ENCODE results near the gene C6orf136.
"Not testable (repeated sequence)": the region's sequence is repeated elsewhere in the genome, so short reads cannot be mapped to it uniquely, and the experiment has no call there.

C6orf136 gene

DNA sequence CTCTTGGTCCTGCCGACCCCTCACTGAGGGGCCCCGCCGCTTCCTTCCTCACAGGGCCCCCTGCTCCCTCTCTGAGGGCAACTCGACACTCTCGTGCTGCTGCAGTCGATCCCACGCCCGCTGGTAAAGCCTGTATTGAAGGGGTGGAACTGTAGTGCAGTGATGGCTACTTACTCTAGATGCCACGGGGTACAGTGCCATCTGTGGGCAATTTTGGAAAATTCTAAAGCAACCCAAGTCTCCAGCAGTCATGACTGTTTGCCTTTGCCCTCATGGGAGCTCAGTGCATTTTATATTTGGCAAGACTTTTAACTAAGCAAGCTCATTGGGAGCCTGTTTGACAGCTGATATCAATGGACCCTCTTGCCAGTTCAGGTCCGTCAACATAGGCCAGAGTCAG, 6.5 kb upstream of the C6orf136 start:
- Mint-ChIP-seq H3K36me3 (peaks cover 30% of the 10 kb centered on the region), H3K4me3 (no peak overlapping the region), H3K9me3 (no peaks in the 10 kb centered on the region), H3K27ac (no peak overlapping the region), H3K4me1 (peaks cover 6% of the 10 kb centered on the region)
- no peak for DNase-seq (ENCODE audit: low spot score in 2 of 2)
- ATAC-seq = no peak

DNA sequence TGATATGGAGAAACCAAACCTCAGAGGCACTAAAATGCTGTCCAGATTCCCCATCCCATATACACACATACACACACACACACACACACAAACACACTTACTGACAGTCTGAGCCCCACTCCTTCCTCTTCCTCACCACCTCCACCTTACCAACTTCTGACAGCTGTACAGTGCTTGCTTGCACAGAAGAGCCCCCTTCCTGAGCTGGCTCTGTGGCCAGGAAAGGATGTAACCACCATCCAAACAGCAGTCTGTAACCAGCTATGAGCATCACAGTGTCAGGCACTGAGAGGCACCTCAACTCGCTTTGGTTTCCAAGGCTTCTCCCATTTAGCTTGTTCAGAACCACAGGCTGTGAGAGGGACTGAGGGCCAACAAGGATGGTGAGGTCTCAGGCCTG, 5.9 kb upstream of the C6orf136 start:
- DNase-seq (ENCODE audit: low spot score in 2 of 2) = no peak
- Mint-ChIP-seq H3K27ac (peak overlapping the region; percentile 56), H3K4me3 (no peak overlapping the region)

DNA sequence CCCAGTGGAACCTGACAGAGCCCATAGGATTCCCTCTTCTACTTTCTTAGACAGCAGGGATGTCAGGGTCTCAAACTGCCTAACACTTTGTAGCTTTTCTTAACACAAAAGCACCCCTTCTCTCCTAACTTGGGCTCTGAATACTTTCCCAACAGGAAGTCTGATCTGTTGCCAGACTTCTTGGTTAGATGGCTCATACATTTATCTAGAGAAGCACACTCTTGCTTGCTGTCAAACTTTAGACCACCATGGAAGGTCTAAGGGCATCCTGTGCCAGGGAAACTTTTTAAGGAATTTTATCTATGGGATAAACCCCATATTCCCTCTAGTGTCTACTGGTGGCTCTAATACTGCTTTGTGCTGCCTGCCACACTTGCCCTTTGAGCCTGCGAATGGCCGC, 3.3 kb upstream of the C6orf136 start:
- peaks cover 38% of the 10 kb centered on the region for H3K36me3 Mint-ChIP-seq
- no peaks in the 10 kb centered on the region for H3K9me3 Mint-ChIP-seq
- no peak for ATAC-seq
- peaks cover 23% of the 10 kb centered on the region for H3K4me1 Mint-ChIP-seq
- no peak for DNase-seq (ENCODE audit: low spot score in 2 of 2)
- peak overlapping the region; percentile 81 for H3K27ac Mint-ChIP-seq
- no peak overlapping the region for H3K4me3 Mint-ChIP-seq

More for the DNA sequence above, 5.9 kb upstream of the C6orf136 start:
- ATAC-seq = no peak
- Mint-ChIP-seq H3K4me1 (peaks cover 12% of the 10 kb centered on the region), H3K9me3 (no peaks in the 10 kb centered on the region), H3K36me3 (peaks cover 35% of the 10 kb centered on the region)

DNA sequence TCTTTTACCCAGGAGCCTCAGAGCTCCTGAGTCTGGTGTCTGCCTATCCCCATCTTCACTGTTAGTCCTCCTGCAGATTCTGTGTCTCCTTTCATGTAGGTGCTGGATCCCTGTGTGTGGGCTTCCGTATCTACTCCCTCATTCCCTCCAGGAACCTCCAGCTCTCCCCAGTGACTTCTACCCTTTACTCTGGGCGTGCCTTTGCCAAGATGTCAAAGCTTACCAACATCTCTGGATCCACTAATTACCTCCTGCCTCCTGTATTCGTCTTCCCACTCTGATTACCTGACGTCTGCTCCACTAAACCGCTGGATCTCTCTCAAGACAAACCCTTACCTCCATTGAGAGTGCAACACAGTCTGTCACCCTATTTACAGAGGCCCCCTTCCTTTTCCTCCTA, 2.2 kb upstream of the C6orf136 start:
- no peak overlapping the region for H3K27ac Mint-ChIP-seq
- H3K9me3 Mint-ChIP-seq = no peaks in the 10 kb centered on the region
- H3K4me3 Mint-ChIP-seq = no peak overlapping the region
- H3K36me3 Mint-ChIP-seq = peaks cover 42% of the 10 kb centered on the region
- DNase-seq (ENCODE audit: low spot score in 2 of 2) (no peak), ATAC-seq (no peak)
- peaks cover 23% of the 10 kb centered on the region for H3K4me1 Mint-ChIP-seq

DNA sequence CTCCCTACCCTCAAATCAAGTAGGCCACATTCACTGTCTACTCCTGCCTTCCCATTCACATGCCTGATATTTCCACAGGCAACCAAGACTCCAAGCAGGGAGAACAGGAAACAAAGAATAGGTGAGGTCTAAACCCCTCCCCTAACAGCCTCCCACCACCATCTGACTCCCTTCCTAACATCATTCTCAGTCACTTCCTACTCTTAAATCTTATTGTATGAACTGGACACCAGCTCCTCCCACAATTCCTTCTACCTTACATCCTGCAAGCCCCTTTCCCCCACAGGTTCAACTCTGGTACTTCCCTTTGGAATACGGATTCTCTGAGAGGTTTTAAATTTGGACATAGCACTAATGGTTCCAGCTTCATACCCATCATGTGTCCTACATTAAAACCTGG, 944 bp upstream of the C6orf136 start:
- peaks cover 52% of the 10 kb centered on the region for H3K36me3 Mint-ChIP-seq
- no peak for DNase-seq (ENCODE audit: low spot score in 2 of 2)
- H3K27ac Mint-ChIP-seq = peak overlapping the region; percentile 89
- peaks cover 21% of the 10 kb centered on the region for H3K4me1 Mint-ChIP-seq
- no peak for ATAC-seq
- peak overlapping the region; percentile 75 for H3K4me3 Mint-ChIP-seq
- H3K9me3 Mint-ChIP-seq = no peaks in the 10 kb centered on the region

DNA sequence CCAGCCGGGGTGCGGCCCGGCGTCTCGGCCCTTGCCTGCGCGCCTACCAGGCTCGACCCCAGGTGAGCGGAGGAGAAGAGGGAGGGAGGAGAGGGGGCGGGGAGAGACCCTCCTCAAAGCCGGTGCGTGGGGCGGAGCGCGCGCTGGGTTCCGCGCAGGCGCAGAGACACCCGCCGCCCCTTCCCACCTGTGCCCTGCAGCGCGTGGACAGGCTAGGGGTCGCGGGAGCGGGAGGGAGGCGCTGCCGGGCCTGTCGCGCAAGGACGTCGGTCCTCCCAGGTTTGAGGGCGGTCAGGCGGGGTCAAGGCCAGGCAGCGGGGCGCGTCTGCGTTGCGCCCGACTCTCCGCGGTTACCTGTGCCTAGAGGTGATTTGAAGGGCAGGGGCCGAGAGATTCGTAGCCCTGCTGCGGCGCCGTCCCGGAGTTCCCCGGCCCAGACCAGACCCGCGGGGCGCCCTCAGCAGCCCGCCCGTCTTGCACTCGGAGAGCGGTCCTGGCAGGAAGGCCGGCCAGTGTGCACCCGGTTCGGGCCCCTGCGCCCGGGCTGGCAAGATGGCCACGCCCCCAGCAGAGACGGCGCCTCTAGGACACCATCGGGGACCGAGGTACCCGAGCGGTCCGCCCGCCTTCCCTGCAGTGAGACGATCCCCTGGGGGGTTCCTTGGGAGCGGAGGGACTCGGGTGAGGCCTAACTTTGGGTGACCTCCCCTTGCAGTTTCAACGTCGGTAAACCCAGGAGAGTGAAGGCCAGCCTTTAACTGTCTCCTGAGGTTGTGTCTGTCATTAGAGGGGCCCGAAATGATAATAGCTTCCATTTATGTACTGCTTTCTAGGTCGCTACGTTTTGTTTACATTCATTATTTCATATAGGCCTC, 546 bp downstream of the C6orf136 start:
- Mint-ChIP-seq H3K36me3 (peaks cover 63% of the 10 kb centered on the region), H3K4me3 (peak overlapping the region; percentile 75), H3K9me3 (no peaks in the 10 kb centered on the region), H3K4me1 (peaks cover 18% of the 10 kb centered on the region), H3K27ac (peak overlapping the region; percentile 89)
- ATAC-seq = peak; percentile 85
- DNase-seq (ENCODE audit: low spot score in 2 of 2) = peak; percentile 60 to 92

DNA sequence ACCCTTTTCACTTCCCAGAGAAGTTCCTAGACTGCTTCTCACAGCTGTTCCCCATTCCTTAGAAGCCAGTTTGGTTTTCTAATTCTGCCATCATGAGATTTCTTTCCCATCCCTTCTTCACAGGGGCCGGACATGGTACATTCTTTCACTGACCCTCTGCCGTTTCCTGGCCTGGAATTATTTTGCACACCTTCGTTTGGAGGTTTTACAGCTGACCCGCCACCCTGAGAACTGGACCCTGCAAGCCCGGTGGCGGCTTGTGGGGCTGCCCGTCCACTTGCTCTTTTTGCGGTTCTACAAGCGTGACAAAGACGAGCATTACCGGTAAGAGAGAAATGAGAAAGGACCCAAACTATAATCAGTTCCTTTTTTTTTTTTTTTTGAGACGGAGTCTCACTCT, 4.2 kb downstream of the C6orf136 start:
- DNase-seq (ENCODE audit: low spot score in 2 of 2) (no peak), ATAC-seq (no peak)
- no peak overlapping the region for H3K4me3 Mint-ChIP-seq
- peaks cover 79% of the 10 kb centered on the region for H3K36me3 Mint-ChIP-seq
- H3K27ac Mint-ChIP-seq = peak overlapping the region; percentile 32
- no peaks in the 10 kb centered on the region for H3K9me3 Mint-ChIP-seq
- peaks cover 11% of the 10 kb centered on the region for H3K4me1 Mint-ChIP-seq

DNA sequence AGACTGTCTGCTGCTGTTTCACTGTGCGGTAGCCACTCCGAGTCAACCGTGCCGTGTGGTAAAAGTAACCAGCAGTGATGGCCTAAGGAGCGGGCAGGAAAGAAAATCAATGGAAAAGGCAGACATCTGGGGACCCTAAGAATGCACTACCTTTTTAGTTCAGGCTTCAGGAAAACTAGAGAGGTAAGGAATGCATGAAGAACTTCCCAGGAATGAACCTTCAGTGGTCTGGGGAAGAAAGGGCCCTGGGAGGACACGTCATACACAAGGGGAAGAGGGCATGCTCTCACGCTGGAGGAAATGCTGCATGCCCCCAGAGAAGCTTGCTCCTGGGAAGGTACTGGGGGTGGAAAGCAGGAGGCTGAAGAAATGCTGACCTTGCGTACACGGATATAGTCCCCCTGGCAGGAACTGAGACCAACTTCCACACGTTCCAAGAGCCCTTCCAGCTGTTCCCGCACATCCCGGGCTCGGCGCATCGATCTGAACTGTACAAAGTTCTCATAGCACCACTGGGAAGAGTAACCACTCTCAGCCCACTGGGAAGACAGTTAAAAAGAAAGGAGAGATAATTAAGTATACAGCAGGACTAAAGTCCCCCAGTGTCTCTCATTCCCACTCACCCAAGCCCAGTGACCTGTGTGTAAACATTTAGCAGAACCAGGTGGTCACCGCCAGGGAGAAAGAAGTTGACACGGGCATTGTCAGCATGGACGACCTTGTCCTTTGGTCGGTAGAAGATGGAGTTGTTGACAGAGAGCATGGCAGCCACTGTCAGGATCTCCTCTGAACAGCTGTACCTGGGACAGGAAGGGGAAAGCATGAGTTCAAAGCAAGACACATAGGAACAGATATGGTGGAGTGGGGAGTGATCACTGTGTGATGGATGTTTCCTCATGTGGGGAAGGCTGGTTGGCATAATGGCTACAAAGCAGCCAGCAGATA, 8.1 kb downstream of the C6orf136 start:
- H3K9me3 Mint-ChIP-seq = no peaks in the 10 kb centered on the region
- no peaks in the 10 kb centered on the region for H3K4me1 Mint-ChIP-seq
- peaks cover 99% of the 10 kb centered on the region for H3K36me3 Mint-ChIP-seq
- no peak for ATAC-seq
- no peak overlapping the region for H3K4me3 Mint-ChIP-seq
- no peak overlapping the region for H3K27ac Mint-ChIP-seq
- no peak for DNase-seq (ENCODE audit: low spot score in 2 of 2)

DNA sequence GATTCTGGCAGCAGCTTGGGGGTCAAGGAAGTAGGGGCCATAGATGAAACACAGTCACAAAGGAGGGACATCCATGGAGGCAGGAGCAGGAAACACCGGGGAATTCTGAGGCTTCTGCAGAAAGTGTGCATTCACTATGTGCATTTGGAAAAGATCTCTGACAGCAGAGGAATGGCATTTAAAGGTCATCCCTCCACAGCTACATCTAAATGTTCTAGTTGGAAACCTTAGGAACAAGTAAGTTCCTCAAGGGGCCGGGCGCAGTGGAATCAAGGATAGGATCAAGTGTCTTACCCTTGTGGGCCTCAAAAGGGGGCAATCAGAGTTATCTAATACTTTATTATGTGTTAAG, 8.8 kb downstream of the C6orf136 start:
- no peak overlapping the region for H3K27ac Mint-ChIP-seq
- peaks cover 99% of the 10 kb centered on the region for H3K36me3 Mint-ChIP-seq
- no peaks in the 10 kb centered on the region for H3K4me1 Mint-ChIP-seq
- ATAC-seq (no peak), DNase-seq (ENCODE audit: low spot score in 2 of 2) (no peak)
- H3K4me3 Mint-ChIP-seq = no peak overlapping the region
- no peaks in the 10 kb centered on the region for H3K9me3 Mint-ChIP-seq

DNA sequence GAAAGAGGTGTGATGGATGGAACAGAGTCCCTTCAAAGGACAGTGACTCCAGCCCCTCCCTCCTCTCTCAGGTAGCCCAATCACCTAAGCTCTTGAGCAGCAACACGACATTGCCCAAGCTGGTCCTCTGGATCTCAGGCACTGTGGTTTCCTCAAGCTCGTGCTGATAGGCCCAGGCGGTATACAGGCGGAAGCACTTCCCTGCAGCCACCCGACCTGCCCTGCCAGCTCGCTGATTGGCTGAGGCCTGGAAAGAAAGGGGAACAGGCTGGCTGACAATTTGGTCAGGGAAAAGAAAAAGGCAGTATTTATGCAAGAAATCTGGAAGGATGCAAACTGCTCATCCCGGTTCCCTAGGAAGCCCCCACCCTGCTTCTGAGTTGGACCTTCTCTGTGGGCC, 9.6 kb downstream of the C6orf136 start:
- Mint-ChIP-seq H3K27ac (peak overlapping the region; percentile 14), H3K4me1 (no peaks in the 10 kb centered on the region), H3K4me3 (no peak overlapping the region), H3K36me3 (peaks cover 99% of the 10 kb centered on the region), H3K9me3 (no peaks in the 10 kb centered on the region)
- ATAC-seq (no peak), DNase-seq (ENCODE audit: low spot score in 2 of 2) (no peak)

DNA sequence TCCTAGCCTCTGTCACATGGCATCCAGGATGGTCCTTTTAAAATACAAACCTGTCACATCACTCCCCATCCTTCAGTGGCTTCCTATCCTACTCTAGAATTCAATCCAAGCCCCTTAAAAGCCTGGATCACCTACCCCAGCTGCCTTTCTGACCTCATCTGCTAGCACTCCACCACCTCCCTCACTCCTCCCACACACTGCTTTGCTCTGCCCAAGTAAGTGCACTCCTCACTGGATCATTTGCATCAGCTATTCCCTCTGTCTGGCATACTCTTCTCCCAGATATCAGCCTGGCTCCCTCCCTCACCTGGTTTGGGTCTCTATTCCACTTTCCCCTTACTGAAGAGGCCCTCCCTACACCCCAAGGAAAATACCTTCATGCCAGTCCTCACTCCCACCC, 10.5 kb downstream of the C6orf136 start:
- peak overlapping the region; percentile 14 for H3K27ac Mint-ChIP-seq
- ATAC-seq (no peak), DNase-seq (ENCODE audit: low spot score in 2 of 2) (no peak)
- H3K4me1 Mint-ChIP-seq = no peaks in the 10 kb centered on the region
- H3K4me3 Mint-ChIP-seq = no peak overlapping the region
- H3K36me3 Mint-ChIP-seq = peaks cover 99% of the 10 kb centered on the region
- H3K9me3 Mint-ChIP-seq = no peaks in the 10 kb centered on the region

DNA sequence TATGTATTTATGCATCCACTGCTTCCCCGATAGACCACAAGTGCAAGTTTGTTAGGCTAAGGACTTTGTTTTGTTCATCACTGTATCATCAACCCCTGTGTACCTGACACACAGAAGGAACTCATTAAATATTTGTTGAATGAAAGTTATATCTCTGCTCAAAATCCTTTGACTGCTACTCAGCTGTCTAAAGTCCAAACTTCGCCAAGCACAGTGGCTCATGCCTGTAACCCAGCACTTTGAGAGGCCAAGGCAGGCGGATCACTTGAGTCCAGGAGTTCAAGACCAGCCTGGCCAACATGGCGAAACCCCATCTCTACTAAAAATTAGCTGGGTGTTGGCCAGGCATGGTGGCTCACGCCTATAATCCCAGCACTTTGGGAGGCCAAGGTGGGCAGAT, 11.0 kb downstream of the C6orf136 start:
- not testable (repeated sequence) for DNase-seq (ENCODE audit: low spot score in 2 of 2); H3K4me3 Mint-ChIP-seq; ATAC-seq; H3K4me1 Mint-ChIP-seq; H3K9me3 Mint-ChIP-seq
- Mint-ChIP-seq H3K27ac (peak overlapping the region; percentile 14), H3K36me3 (peaks cover 99% of the 10 kb centered on the region)

DNA sequence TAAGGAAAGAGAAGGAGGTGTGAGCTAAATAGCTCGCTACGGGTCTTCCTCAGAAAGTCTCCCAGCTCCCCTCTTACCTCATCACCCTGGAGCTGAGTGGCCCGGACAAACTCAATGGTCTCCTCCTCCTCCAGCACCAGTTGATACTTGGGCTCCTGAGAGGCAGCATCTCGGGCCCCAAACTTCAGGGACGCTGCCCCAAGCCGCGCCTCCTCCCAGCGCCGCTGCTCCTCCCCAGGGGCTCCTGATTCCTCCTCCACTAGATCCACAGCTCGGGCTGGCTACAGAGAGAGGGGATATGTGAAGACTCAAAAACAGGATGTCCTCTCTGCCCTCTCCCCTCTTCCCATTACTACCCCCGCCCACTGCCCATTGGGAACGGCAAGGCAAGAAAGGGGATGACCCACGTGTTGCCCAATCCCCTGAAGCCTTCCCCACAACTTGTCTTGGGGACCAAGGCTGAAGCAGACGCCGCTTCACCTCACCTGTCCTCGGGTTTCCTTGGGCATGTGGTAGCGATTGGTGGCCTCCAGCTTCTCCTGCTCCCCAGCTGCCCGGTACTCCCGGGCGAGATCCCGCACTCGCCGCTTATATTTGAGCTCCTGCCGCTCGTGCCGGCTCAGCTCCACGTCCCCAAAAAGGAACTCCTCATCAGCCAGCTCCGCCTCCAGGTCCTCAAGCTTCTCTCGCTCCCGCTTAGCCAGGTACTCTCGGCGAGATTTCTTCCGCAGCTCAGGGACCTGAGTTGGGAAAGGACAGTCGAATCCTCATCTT, 18.2 kb downstream of the C6orf136 start:
- Mint-ChIP-seq H3K36me3 (peaks cover 97% of the 10 kb centered on the region), H3K4me1 (peaks cover 14% of the 10 kb centered on the region), H3K9me3 (no peaks in the 10 kb centered on the region), H3K27ac (peak overlapping the region; percentile 72), H3K4me3 (no peak overlapping the region)
- no peak for DNase-seq (ENCODE audit: low spot score in 2 of 2)
- no peak for ATAC-seq

DNA sequence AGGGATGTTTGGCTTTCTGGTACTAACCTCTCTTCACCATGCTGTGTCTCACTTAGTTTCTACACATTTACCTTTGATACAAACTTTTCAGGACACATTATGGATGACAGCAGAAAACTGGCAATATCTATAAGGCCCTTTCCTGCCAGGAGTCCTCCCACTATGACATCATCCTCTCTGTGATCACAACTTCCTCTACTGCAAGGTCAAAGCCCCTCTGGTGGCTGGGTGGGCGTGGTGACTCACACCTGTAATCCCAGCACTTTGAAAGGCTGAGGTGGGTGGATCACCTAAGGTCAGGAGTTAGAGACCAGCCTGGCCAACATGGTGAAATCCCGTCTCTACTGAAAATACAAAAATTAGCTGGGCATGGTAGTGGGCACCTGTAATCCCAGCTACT, 19.4 kb downstream of the C6orf136 start:
- peaks cover 25% of the 10 kb centered on the region for H3K4me1 Mint-ChIP-seq
- DNase-seq (ENCODE audit: low spot score in 2 of 2); H3K4me3 Mint-ChIP-seq; H3K9me3 Mint-ChIP-seq: not testable (repeated sequence)
- H3K36me3 Mint-ChIP-seq = peaks cover 97% of the 10 kb centered on the region
- peak; percentile 87 for ATAC-seq
- peak overlapping the region; percentile 72 for H3K27ac Mint-ChIP-seq

All from stimulated activated effector memory CD8-positive, alpha-beta T cell treated with anti-CD3 and anti-CD28 coated beads, Interleukin-12 subunit alpha, Interleukin-12 subunit beta, amount 100 ng/mL, for 72 hours (primary cell).